NK-92 treated with Interleukin-12 subunit alpha and Interleukin-12 subunit beta, amount 100 ng/mL, for 24 hours (cell line): ENCODE data around the gene TGM5.

Experiments
- DNase-seq: peaks from one replicate; lab custom pipeline; 2025; lab: John Stamatoyannopoulos, UW

Gene TGM5

DNA sequence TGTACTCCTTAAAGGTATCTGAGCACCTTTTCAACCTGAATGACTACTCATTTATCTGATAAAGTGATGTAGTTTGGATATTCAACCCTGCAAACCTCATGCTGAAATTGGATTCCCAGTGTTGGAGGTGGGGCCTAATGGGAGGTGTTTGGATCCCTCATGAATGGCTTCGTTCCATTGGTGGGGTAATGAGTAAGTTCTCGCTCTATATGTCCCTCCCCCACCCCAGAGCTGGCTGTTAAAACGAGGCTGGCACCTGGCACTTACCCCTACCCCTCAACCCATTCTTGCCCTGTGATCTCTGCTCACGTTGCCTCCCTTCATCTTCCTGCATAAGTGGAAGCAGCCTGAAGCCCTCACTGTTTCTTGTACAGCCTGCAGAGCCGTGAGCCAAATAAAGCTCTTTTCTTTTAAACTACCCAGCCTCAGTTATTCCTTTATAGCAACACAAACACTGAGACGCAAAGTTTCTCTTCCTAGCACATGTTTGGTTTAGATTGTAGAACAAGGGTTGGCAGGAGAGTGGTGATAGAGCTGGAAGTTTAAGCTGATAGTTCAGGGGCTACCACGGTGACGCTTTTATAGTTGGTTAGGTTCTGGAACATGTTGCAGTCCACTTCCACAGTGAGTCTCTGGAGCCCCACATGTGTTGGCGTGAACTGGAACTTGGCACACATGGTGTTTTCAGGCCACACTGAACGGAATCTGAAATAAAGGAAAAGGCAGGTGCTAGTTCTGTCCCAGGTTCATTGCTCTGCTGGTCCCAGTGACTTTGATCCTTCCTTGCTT is 69.8 kb downstream of the TGM5 start:
- DNase-seq, result no peak

GRCh38 chr15:43194795-43195194 is 71.9 kb downstream of the TGM5 start:
- no peak for DNase-seq

DNA sequence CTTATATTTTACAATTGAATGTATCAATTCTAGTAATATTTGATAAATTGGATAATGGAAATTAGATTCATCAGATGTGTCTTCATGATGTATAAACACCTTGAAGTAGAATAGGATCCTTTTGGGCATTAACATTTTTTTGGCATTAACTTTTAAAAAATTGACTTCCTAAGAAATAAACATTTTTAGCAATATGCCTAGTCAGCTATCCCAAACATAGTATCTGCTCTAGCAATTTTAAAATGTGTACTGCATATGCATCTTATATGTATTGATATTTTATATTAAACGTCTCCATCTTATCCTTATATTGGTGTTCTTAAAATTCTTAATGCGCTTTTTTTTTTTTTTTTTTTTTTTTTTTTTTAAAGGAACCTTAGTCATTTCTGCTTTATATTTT is 73.0 kb downstream of the TGM5 start:
- no peak for DNase-seq

DNA sequence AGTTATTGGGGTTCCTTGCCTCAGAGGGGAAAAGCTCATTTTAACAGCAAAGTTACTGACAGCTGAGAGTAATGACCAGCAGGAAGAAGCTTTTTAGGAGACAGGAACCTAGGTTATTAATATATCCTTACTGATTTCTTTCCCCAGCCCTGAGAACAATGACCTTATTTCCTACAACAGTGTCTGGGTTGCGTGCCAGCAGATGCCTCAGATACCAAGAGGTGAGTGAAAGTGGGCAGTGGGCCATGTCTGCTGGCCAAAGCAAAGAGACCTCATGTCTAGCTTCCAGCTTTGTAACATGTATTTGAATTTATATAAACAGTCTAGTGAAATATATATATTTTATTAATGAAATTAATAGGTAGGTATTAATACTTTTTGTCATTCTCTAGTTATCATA is 76.5 kb downstream of the TGM5 start:
- DNase-seq, result no peak

- DNase-seq, result no peak
These were observed 77.4 kb downstream of the TGM5 start for GRCh38 chr15:43189296-43189695.

- no peak for DNase-seq
These were observed 79.1 kb downstream of the TGM5 start for GRCh38 chr15:43187544-43188155.

GRCh38 chr15:43186003-43186353 is 80.8 kb downstream of the TGM5 start:
- no peak for DNase-seq

GRCh38 chr15:43185157-43186002 is 81.3 kb downstream of the TGM5 start, which contains the start of gene CCNDBP1:
Gene CCNDBP1, plus strand, starts transcription at chr15:43185403. Its CDS starts 96 bp downstream, at chr15:43185499.
- DNase-seq, result peak; percentile 99

GRCh38 chr15:43184407-43185124 is 82.2 kb downstream of the TGM5 start:
- DNase-seq, result no peak

DNA sequence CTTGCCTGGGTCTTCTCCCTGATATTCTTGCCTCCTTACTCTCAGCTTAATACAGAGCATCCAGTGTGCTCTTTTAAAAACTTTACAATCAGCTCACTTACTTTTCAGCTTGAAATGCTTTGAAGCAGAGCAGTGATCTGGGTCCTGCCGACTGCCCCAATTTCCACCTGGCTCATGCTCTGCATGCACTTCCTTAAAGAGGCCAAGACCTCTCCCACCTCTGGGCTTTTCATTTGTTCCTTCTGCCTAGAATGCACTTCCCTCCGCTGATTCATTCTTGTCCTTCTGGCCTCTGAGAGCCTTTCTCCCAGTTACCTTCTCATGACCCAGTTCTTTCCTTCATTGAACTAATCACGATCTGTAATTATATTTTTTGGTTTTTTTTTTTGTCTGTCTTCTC is 83.5 kb downstream of the TGM5 start:
- no peak for DNase-seq
